HFF-Myc (cell line): ENCODE results near the gene LOXL1.

Source experiments
- DNase-seq: peaks from one replicate; pipeline ENCODE4 v3.0.0-alpha.2; 2011; ENCODE audit warnings: low read depth; ENCODE audit errors: extremely low read depth
- H3K4me3 ChIP-seq: replicated peaks from 2 replicates; pipeline ENCODE4 v1.5.1; 2011; ENCODE audit warnings: low read depth, mild to moderate bottlenecking, control low read depth, low read length
- TF ChIP-seq, protein P1 (sequence below): IDR thresholded peaks from 2 replicates; pipeline ENCODE4 v1.5.1; 2012; ENCODE audit warnings: mild to moderate bottlenecking, low read depth, low read length, control low read depth; ENCODE audit errors: missing control alignments

LOXL1 gene, protein sequence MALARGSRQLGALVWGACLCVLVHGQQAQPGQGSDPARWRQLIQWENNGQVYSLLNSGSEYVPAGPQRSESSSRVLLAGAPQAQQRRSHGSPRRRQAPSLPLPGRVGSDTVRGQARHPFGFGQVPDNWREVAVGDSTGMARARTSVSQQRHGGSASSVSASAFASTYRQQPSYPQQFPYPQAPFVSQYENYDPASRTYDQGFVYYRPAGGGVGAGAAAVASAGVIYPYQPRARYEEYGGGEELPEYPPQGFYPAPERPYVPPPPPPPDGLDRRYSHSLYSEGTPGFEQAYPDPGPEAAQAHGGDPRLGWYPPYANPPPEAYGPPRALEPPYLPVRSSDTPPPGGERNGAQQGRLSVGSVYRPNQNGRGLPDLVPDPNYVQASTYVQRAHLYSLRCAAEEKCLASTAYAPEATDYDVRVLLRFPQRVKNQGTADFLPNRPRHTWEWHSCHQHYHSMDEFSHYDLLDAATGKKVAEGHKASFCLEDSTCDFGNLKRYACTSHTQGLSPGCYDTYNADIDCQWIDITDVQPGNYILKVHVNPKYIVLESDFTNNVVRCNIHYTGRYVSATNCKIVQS

DNA sequence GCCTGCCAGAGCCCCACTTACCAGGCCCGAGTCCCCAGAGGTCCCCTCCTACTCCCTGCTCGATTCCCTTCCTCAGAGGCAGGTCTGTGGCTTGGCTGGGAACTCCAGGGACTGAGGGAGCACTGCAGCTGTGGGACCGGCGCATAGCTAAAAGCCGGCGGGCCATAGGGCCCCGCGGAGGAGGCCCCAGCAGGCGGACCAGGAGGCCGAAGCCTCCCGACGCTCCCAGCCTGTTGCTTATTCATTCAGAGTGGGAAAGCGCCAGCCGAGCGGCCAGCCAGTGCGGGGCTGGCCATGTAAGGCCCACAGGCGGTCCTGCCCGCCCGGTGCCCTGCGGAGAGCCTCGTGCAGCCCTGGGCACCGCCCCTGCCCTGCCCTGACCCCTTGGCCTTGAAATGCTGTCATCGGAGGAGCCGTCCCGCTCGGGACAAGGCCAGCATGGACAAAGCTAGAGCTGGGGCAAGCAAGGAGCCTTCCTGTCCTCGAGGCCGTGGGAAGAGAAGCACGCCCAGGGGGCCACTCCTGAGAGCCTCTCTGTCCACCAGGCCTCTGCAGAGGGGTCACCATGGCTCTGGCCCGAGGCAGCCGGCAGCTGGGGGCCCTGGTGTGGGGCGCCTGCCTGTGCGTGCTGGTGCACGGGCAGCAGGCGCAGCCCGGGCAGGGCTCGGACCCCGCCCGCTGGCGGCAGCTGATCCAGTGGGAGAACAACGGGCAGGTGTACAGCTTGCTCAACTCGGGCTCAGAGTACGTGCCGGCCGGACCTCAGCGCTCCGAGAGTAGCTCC is at the start of gene LOXL1:
TSS of gene LOXL1 (plus strand) at position 244 of the 784 bp plus-strand sequence. CDS start at position 566, 322 bp downstream.
- DNase-seq = peak; percentile 67
- TF ChIP-seq, protein P1, sequence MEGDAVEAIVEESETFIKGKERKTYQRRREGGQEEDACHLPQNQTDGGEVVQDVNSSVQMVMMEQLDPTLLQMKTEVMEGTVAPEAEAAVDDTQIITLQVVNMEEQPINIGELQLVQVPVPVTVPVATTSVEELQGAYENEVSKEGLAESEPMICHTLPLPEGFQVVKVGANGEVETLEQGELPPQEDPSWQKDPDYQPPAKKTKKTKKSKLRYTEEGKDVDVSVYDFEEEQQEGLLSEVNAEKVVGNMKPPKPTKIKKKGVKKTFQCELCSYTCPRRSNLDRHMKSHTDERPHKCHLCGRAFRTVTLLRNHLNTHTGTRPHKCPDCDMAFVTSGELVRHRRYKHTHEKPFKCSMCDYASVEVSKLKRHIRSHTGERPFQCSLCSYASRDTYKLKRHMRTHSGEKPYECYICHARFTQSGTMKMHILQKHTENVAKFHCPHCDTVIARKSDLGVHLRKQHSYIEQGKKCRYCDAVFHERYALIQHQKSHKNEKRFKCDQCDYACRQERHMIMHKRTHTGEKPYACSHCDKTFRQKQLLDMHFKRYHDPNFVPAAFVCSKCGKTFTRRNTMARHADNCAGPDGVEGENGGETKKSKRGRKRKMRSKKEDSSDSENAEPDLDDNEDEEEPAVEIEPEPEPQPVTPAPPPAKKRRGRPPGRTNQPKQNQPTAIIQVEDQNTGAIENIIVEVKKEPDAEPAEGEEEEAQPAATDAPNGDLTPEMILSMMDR = no peak
- peak within 1 kb of the TSS; percentile 75 for H3K4me3 ChIP-seq

DNA sequence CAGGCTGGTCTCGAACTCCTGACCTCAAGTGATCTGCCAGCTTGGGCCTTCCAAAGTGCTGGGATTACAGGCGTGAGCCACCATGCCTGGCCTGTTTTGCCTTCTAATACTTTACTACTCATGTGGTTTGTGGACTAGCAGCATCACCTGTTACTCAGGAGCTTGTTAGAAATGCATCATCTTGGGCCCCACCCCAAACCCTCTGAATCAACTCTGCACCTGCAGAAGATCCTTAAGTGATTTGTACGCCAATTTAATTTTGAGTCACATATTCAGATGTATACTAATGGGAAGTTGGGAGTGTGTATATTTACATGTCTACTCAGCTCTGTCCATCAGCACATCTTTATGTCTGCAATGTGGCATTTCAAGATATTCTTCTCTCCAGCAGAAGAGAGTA is 46.8 kb upstream of the LOXL1 start:
- no peak for DNase-seq
- TF ChIP-seq, protein P1 = no peak
- H3K4me3 ChIP-seq = no peak overlapping the region

DNA sequence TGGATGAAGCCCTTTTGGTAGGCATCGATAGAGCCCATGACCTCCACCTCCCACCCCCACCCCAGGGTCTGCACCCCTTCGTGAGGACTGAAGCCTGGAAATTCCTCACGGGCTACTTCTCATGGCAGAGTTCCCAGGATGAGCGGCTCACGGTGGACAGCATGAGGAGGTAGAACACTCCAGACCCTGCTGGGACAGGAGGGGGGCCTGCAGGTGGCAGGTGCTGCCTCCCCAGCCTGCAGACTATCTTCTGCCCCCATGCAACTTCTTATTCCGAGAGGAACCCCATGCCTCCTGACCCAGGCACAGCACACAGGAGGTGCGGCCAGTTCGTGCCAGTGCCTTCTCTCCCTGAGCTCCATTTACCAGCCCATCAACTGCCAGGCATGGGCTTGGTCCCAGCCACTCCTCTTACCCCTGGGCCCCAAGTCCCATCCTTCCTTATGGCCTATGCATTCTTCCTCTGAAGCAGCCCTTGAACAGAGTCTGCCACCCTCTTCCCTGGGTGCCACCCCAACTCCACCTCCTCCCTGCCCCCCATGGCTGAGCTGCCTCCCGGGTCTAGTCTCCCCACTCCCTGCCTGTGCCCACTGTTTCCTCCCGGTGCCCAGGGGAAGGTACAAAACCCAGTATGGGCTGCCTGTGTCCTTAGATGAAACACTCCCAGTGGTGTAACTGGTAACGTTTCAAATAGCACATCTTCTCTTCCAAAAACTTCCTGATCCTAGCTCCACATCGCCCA is 44.5 kb upstream of the LOXL1 start:
- DNase-seq = no peak
- H3K4me3 ChIP-seq = no peak overlapping the region
- TF ChIP-seq, protein P1 = no peak

DNA sequence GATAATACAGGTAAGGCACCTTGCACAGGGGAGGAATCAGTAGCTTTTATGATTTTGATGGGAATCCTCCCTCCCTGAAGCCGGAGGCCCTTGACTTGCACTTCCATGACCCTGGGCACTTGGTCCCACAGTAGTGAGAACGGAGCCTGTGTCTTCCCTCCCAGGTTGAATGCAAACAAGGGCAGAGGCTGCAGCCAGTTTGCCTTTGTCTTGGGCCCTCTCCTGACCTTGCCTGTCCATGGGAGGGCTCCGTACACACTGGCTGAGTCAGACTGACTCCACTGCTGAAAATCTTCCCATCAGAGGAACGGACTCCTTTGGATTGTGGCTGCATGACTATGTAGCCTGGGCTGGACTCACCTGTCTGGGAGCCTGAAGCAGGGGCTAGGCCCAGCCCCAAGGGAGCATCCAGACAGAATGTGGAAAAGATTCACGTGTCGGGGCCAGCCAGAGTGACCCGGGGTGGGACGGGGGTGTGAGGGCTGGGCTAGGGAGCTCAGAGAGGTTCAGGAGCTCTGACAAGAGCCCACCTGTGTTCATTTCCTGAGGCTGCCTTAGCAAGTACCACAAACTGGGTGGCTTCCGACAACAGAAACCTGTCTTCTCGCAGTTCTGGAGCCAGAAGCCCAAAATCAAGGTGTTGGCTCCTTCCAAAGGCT is 43.4 kb upstream of the LOXL1 start:
- no peak overlapping the region for H3K4me3 ChIP-seq
- TF ChIP-seq, protein P1 = no peak
- DNase-seq = no peak

DNA sequence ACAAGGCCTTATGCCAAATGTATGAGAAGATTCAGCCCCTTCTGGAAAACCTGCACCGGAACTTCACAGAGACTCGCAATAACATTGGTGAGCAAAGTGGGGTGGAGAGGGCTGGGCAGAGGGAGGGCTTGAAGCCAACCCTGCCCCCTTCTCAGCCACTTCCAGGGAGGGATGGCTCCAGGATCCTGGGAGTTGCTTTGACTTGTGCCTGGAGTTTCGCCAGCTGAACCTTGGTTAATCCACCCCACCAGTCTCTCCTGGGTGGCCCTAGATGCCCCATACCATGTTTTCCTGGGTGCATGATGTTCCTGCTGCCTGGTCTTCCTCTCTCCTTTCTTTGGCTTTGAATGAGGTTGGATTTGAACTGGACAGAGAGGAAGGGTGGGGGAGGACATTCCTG is 42.1 kb upstream of the LOXL1 start:
- no peak for DNase-seq
- no peak overlapping the region for H3K4me3 ChIP-seq
- TF ChIP-seq, protein P1 = no peak
